HepG2 (cell line): Measurements from ENCODE around the gene RGS6. TPM values are rescaled to one million over a fixed set of nuclear protein-coding genes. Genes with fewer than 3 reads are reported as not detected.

Source experiments
- ATAC-seq: fragments of 200-7000 bp; cut with Tn5 transposase; 3 replicates; pipeline ENCODE4 v1.9.1; 2020; ENCODE audit warnings: mild to moderate bottlenecking, moderate library complexity
- BruUV-seq: library from RNA; stranded (reverse); fragments of 400-500 nt; replicated peaks from 2 replicates; lab custom pipeline; 2021; lab: Mats Ljungman, UMichigan
- CTCF ChIA-PET: fragments of 300-600 bp; formaldehyde crosslinking; extraction: SDS; loops from one replicate; lab custom pipeline; 2021; ENCODE audit warnings: low total read pairs, inconsistent platforms, low intra/inter-chr PET ratio; lab: Yijun Ruan, JAX
- POLR2A ChIA-PET: fragments of 350-600 bp; sonication (Branson Sonifier 250); formaldehyde crosslinking; loops from one replicate; lab custom pipeline; 2020; ENCODE audit warnings: antibody characterized with exemption, inconsistent platforms; lab: Yijun Ruan, JAX
- DNase-seq: peaks from one replicate; pipeline ENCODE4 v3.0.0-alpha.2; 2015; ENCODE audit warnings: low spot score
- FAIRE-seq: peaks from 3 replicates; lab custom pipeline; 2011; peaks lifted over from hg19 to GRCh38; lab: Jason Lieb, UNC
- H2AFZ ChIP-seq: one replicate; pipeline ENCODE4 v1.6.1; 2011; ENCODE audit warnings: low read length, inconsistent platforms
- H3K27ac ChIP-seq: fragments of 300-600 bp; 3 replicates; pipeline ENCODE4 v1.8.0; 2011; ENCODE audit warnings: mixed run types, mild to moderate bottlenecking, mixed read lengths, low read length, inconsistent platforms; ENCODE audit not compliant: insufficient read depth; ENCODE audit errors: extremely low read length
- H3K27me3 ChIP-seq, 2 experiments: fragments of 200-600 bp in 1 of 2; 2 replicates in 1 of 2; 3 replicates in 1 of 2; pipeline versions ENCODE4 v1.6.0 to v1.8.0; 2011; ENCODE audit warnings: low read length in 2 of 2, mild to moderate bottlenecking in 2 of 2, moderate library complexity in 2 of 2, inconsistent platforms in 1 of 2; ENCODE audit not compliant: insufficient read depth in 2 of 2, control insufficient read depth in 1 of 2
- H3K36me3 ChIP-seq, 2 experiments: fragments of 200-600 bp in 1 of 2; replicated peaks in 1 of 2; 2 replicates in 1 of 2; 3 replicates in 1 of 2; pipeline versions ENCODE4 v1.5.1 to v1.8.0; 2011; ENCODE audit warnings: low read length in 2 of 2, inconsistent platforms in 1 of 2; ENCODE audit not compliant: insufficient read depth in 2 of 2, control insufficient read depth in 1 of 2
- H3K4me1 ChIP-seq: 2 replicates; pipeline ENCODE4 v1.5.1; 2012; ENCODE audit warnings: low read length, inconsistent platforms; ENCODE audit not compliant: insufficient read depth
- H3K4me2 ChIP-seq: 2 replicates; pipeline ENCODE4 v1.6.0; 2011; ENCODE audit warnings: low read depth, low read length, inconsistent platforms
- H3K4me3 ChIP-seq, 3 experiments: fragments of 200-600 bp in 1 of 3; sonication (generic), shearing (Covaris generic) in 1 of 3; replicated peaks in 1 of 3; 2 replicates each; pipeline ENCODE4 v1.5.1; 2011 to 2016; ENCODE audit warnings: low read length in 3 of 3, inconsistent platforms in 2 of 3, low read depth in 2 of 3, mild to moderate bottlenecking in 2 of 3, control low read depth in 1 of 3, mixed read lengths in 1 of 3; ENCODE audit not compliant: insufficient read depth in 1 of 3
- H3K79me2 ChIP-seq: one replicate; pipeline ENCODE4 v1.6.1; 2011; ENCODE audit warnings: low read length, inconsistent platforms; ENCODE audit not compliant: insufficient read depth
- H3K9ac ChIP-seq: 2 replicates; pipeline ENCODE4 v1.6.0; 2011; ENCODE audit warnings: mild to moderate bottlenecking, low read depth, low read length, inconsistent platforms; ENCODE audit not compliant: insufficient read depth
- H3K9me3 ChIP-seq: 2 replicates; pipeline ENCODE4 v1.5.1; 2012; ENCODE audit warnings: mild to moderate bottlenecking, low read length
- H4K20me1 ChIP-seq: 2 replicates; pipeline ENCODE4 v1.6.0; 2011; ENCODE audit warnings: inconsistent platforms, mild to moderate bottlenecking, low read length, moderate library complexity; ENCODE audit not compliant: insufficient read depth
- DNMT1 ChIP-seq: sonication (generic); formaldehyde crosslinking; IDR thresholded peaks from 2 replicates; pipeline ENCODE4 v1.5.1; 2020; ENCODE audit warnings: mild to moderate bottlenecking, missing genetic modification reagents
- EHMT2 ChIP-seq: fragments of 200-600 bp; sonication (generic); IDR thresholded peaks from 2 replicates; pipeline ENCODE4 v1.7.0; 2017; ENCODE audit warnings: antibody characterized with exemption, low read depth, low read length, borderline replicate concordance
- EP300 ChIP-seq, 3 experiments: sonication (generic) in 1 of 3; formaldehyde crosslinking in 1 of 3; IDR thresholded peaks; 2 replicates each; pipeline versions ENCODE4 v1.5.1 to v1.6.1; 2011 to 2020; ENCODE audit warnings: low read depth in 2 of 3, low read length in 2 of 3, borderline replicate concordance in 1 of 3, improper control_type of control experiment in 1 of 3, mild to moderate bottlenecking in 1 of 3, missing genetic modification reagents in 1 of 3, moderate library complexity in 1 of 3
- HNF4A ChIP-seq: sonication (generic); formaldehyde crosslinking; IDR thresholded peaks from 2 replicates; pipeline ENCODE4 v1.4.0; 2020; ENCODE audit warnings: missing genetic modification reagents
- KMT2A ChIP-seq: sonication (generic); formaldehyde crosslinking; IDR thresholded peaks from 2 replicates; pipeline ENCODE4 v1.4.0; 2020; ENCODE audit warnings: missing genetic modification reagents
- NFE2L2 ChIP-seq: fragments of 150-350 bp; IDR thresholded peaks from 2 replicates; pipeline ENCODE4 v1.6.1; 2014; ENCODE audit warnings: low read length
- PLSCR1 ChIP-seq: sonication (generic); formaldehyde crosslinking; IDR thresholded peaks from 2 replicates; pipeline ENCODE4 v1.5.0; 2020; ENCODE audit warnings: missing genetic modification reagents, mild to moderate bottlenecking, borderline replicate concordance
- POLR2AphosphoS5 ChIP-seq: IDR thresholded peaks from 2 replicates; pipeline ENCODE4 v1.6.1; 2012; ENCODE audit warnings: low read depth, low read length
- RBM39 ChIP-seq: fragments of 200-400 bp; formaldehyde crosslinking; IDR thresholded peaks from one replicate; pipeline ENCODE4 v1.6.1; 2018; ENCODE audit warnings: antibody characterized with exemption, mild to moderate bottlenecking, low read depth, low read length; ENCODE audit not compliant: poor library complexity, severe bottlenecking
- YEATS2 ChIP-seq: sonication (generic); formaldehyde crosslinking; IDR thresholded peaks from 2 replicates; pipeline ENCODE4 v1.4.0; 2020; ENCODE audit warnings: missing genetic modification reagents, borderline replicate concordance
- ZFP37 ChIP-seq: sonication (generic); formaldehyde crosslinking; IDR thresholded peaks from 2 replicates; pipeline ENCODE4 v1.4.0; 2020; ENCODE audit warnings: missing genetic modification reagents, borderline replicate concordance
- ZNF160 ChIP-seq: sonication (generic); formaldehyde crosslinking; IDR thresholded peaks from 2 replicates; pipeline ENCODE4 v1.8.0; 2022; ENCODE audit warnings: mild to moderate bottlenecking, inconsistent platforms, missing genetic modification reagents
- ZNF530 ChIP-seq: sonication (generic); formaldehyde crosslinking; IDR thresholded peaks from 2 replicates; pipeline ENCODE4 v1.5.0; 2020; ENCODE audit warnings: low read depth, mild to moderate bottlenecking, missing genetic modification reagents
- ZNF607 ChIP-seq: sonication (generic); formaldehyde crosslinking; IDR thresholded peaks from 2 replicates; pipeline ENCODE4 v1.5.1; 2020; ENCODE audit warnings: missing genetic modification reagents, mild to moderate bottlenecking, borderline replicate concordance
- WGBS: methylation state at CpG from one replicate; pipeline ENCODE4 v1.1.6; 2017; ENCODE audit warnings: low lambda C conversion rate; 5-methylcytosine and 5-hydroxymethylcytosine counted together
- in situ Hi-C: cut with HindIII; loops from 2 replicates; pipeline ENCODE4 v1.10.0; 2017; ENCODE audit warnings: low pct_unique_long_range_greater_than_20kb; ENCODE audit not compliant: extremely low pct_ligation_motif_present
- intact Hi-C: fragments of 100-400 bp; cut with micrococcal nuclease; formaldehyde crosslinking; loops from one replicate; pipeline ENCODE4 v1.10.0; 2022; ENCODE audit not compliant: unreplicated experiment
- polyA plus RNA-seq, 8 experiments: library from polyadenylated mRNA; depleted of rRNA in 3 of 8; stranded (reverse) in 7 of 8; unstranded in 1 of 8; fragments of >200 nt; fragmentation: Illumina TruSeq in 4 of 8; extraction: Trizol in 4 of 8; gene quantifications; 2 replicates each; pipeline versions ENCODE4 v1.2.1 to v1.2.3, GENCODE V29; 2011 to 2016; ENCODE audit warnings: low read depth in 4 of 8, missing spikeins in 1 of 8, mixed read lengths in 1 of 8; ENCODE audit not compliant: insufficient read depth in 1 of 8
- total RNA-seq, 5 experiments: library from RNA; depleted of rRNA; stranded (reverse); fragments of >200 nt; fragmentation: Illumina TruSeq; extraction: Trizol; gene quantifications; 2 replicates each; pipeline ENCODE4 v1.2.3, GENCODE V29; 2016; ENCODE audit warnings: low read depth in 1 of 5
- TF ChIP-seq, protein P1 (sequence below): sonication (generic); formaldehyde crosslinking; IDR thresholded peaks from 2 replicates; pipeline ENCODE4 v1.4.0; 2020; ENCODE audit warnings: missing genetic modification reagents

The RGS6 gene
- total and polyA plus RNA-seq, 2 of the 13 experiments (the other 11 are each of a cell fraction or from before 2014, with no cell fraction given), result not detected

DNA sequence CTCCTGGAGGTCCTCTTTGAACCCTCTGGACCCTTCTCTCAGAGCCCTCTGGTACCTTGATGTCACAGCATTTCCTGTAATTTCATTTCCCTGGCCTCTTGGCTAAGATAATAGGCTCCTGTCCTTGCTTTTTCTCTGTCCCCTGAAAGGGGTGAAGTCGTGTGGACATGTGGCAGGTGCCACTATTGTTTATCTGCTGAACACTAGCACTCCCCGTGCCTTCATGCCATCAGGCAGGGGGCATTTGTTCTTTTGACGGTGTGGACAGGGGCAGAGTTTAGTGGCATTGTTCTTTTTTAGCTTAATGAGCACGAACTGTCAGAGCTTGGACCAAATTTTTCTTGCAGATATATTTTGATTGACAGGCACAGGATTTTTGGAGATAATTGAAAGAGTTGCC is 166.0 kb downstream of the RGS6 start:
- in situ Hi-C loops (no loop called here), intact Hi-C loops (no loop called here)
- 0% methylated on average over 4 of the region's 4 CpGs for WGBS
- no peak for ATAC-seq
- H3K9me3 ChIP-seq, result no peaks in the 10 kb centered on the region
- no peak overlapping the region for H3K4me2 ChIP-seq
- no peak overlapping the region for H3K27ac ChIP-seq
- no peak overlapping the region for H3K4me3 ChIP-seq
- no peak overlapping the region for H3K9ac ChIP-seq
- H3K79me2 ChIP-seq, result no peaks in the 10 kb centered on the region
- TF ChIP-seq DNMT1 (CRISPR knock-in tag) (no peak), HNF4A (CRISPR knock-in tag) (no peak), POLR2AphosphoS5 (no peak), ZFP37 (CRISPR knock-in tag) (no peak), ZNF160 (CRISPR knock-in tag) (no peak), EP300 (IDR thresholded peaks at IDR 0.05; ENCODE audit: low read depth in 2 of 2, low read length in 2 of 2) (no peak), EP300 (CRISPR knock-in tag; IDR thresholded peaks at IDR 0.05; ENCODE audit: borderline replicate concordance) (no peak), EHMT2 (no peak), NFE2L2 (no peak), ZNF607 (CRISPR knock-in tag) (no peak), KMT2A (CRISPR knock-in tag) (no peak), RBM39 (no peak), PLSCR1 (no peak), ZNF530 (no peak), YEATS2 (CRISPR knock-in tag) (no peak)
- TF ChIP-seq, protein P1, sequence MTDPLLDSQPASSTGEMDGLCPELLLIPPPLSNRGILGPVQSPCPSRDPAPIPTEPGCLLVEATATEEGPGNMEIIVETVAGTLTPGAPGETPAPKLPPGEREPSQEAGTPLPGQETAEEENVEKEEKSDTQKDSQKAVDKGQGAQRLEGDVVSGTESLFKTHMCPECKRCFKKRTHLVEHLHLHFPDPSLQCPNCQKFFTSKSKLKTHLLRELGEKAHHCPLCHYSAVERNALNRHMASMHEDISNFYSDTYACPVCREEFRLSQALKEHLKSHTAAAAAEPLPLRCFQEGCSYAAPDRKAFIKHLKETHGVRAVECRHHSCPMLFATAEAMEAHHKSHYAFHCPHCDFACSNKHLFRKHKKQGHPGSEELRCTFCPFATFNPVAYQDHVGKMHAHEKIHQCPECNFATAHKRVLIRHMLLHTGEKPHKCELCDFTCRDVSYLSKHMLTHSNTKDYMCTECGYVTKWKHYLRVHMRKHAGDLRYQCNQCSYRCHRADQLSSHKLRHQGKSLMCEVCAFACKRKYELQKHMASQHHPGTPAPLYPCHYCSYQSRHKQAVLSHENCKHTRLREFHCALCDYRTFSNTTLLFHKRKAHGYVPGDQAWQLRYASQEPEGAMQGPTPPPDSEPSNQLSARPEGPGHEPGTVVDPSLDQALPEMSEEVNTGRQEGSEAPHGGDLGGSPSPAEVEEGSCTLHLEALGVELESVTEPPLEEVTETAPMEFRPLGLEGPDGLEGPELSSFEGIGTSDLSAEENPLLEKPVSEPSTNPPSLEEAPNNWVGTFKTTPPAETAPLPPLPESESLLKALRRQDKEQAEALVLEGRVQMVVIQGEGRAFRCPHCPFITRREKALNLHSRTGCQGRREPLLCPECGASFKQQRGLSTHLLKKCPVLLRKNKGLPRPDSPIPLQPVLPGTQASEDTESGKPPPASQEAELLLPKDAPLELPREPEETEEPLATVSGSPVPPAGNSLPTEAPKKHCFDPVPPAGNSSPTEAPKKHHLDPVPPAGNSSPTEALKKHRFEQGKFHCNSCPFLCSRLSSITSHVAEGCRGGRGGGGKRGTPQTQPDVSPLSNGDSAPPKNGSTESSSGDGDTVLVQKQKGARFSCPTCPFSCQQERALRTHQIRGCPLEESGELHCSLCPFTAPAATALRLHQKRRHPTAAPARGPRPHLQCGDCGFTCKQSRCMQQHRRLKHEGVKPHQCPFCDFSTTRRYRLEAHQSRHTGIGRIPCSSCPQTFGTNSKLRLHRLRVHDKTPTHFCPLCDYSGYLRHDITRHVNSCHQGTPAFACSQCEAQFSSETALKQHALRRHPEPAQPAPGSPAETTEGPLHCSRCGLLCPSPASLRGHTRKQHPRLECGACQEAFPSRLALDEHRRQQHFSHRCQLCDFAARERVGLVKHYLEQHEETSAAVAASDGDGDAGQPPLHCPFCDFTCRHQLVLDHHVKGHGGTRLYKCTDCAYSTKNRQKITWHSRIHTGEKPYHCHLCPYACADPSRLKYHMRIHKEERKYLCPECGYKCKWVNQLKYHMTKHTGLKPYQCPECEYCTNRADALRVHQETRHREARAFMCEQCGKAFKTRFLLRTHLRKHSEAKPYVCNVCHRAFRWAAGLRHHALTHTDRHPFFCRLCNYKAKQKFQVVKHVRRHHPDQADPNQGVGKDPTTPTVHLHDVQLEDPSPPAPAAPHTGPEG (CRISPR knock-in tag), result no peak
- TF ChIP-seq, all 625 proteins: peak for 0
- FAIRE-seq, result no peak
- no peak for DNase-seq
- no peaks in the 10 kb centered on the region for H3K36me3 ChIP-seq
- H3K4me1 ChIP-seq, result no peaks in the 10 kb centered on the region
- ChIA-PET CTCF (no interaction called here), POLR2A (no interaction called here)
- no peak overlapping the region for H2AFZ ChIP-seq
- BruUV-seq, result no TSS peak
- no peaks in the 10 kb centered on the region for H4K20me1 ChIP-seq
- peaks cover 0 to 5% of the 10 kb centered on the region in 2 experiments; a peak in 2 of 5 replicates for H3K27me3 ChIP-seq
